Calu3 (cell line): ENCODE results near the gene ITGAD. TPM values are rescaled to one million over a fixed set of nuclear protein-coding genes. Genes with fewer than 3 reads are reported as not detected.

Experiments
- BruUV-seq: library from RNA; stranded (reverse); fragments of 400-500 nt; replicated peaks from 2 replicates; lab custom pipeline; 2021; lab: Mats Ljungman, UMichigan
- CTCF ChIA-PET: fragments of 300-600 bp; sonication (Branson Sonifier 250); formaldehyde crosslinking; loops from one replicate; lab custom pipeline; 2022; ENCODE audit warnings: antibody characterized with exemption; lab: Charles Lee
- DNase-seq: peaks from one replicate; pipeline ENCODE4 v3.0.0; 2022
- H3K27ac Mint-ChIP-seq: one replicate; pipeline ENCODE4 v1.8.0; 2022; ENCODE audit warnings: mixed read lengths; ENCODE audit not compliant: unreplicated experiment
- H3K27me3 Mint-ChIP-seq: one replicate; pipeline ENCODE4 v1.8.0; 2022; ENCODE audit warnings: mixed read lengths; ENCODE audit not compliant: unreplicated experiment
- H3K36me3 Mint-ChIP-seq: one replicate; pipeline ENCODE4 v1.8.0; 2022; ENCODE audit warnings: mild to moderate bottlenecking, moderate library complexity, mixed read lengths; ENCODE audit not compliant: insufficient read depth, unreplicated experiment
- H3K4me1 Mint-ChIP-seq: one replicate; pipeline ENCODE4 v1.8.0; 2022; ENCODE audit warnings: mild to moderate bottlenecking, low read depth, mixed read lengths; ENCODE audit not compliant: unreplicated experiment
- H3K4me3 Mint-ChIP-seq: one replicate; pipeline ENCODE4 v1.8.0; 2022; ENCODE audit warnings: mild to moderate bottlenecking, low read depth, moderate library complexity, mixed read lengths; ENCODE audit not compliant: unreplicated experiment
- H3K9me3 Mint-ChIP-seq: one replicate; pipeline ENCODE4 v1.8.0; 2022; ENCODE audit warnings: low read depth, mixed read lengths; ENCODE audit not compliant: unreplicated experiment
- intact Hi-C: fragments of 100-400 bp; cut with micrococcal nuclease; formaldehyde crosslinking; loops from one replicate; pipeline ENCODE4 v1.10.0; 2022; ENCODE audit not compliant: unreplicated experiment
- total RNA-seq: library from RNA; stranded (reverse); gene quantifications from 2 replicates; pipeline ENCODE4 v1.2.3, GENCODE V29; 2022
- TF ChIP-seq, protein P1 (sequence below): fragments of 200-600 bp; IDR thresholded peaks from one replicate; pipeline ENCODE4 v1.8.0; 2022; ENCODE audit warnings: antibody characterized with exemption; ENCODE audit not compliant: unreplicated experiment

ITGAD gene
- total RNA-seq, 1 experiment from 2014 or later = not detected

DNA sequence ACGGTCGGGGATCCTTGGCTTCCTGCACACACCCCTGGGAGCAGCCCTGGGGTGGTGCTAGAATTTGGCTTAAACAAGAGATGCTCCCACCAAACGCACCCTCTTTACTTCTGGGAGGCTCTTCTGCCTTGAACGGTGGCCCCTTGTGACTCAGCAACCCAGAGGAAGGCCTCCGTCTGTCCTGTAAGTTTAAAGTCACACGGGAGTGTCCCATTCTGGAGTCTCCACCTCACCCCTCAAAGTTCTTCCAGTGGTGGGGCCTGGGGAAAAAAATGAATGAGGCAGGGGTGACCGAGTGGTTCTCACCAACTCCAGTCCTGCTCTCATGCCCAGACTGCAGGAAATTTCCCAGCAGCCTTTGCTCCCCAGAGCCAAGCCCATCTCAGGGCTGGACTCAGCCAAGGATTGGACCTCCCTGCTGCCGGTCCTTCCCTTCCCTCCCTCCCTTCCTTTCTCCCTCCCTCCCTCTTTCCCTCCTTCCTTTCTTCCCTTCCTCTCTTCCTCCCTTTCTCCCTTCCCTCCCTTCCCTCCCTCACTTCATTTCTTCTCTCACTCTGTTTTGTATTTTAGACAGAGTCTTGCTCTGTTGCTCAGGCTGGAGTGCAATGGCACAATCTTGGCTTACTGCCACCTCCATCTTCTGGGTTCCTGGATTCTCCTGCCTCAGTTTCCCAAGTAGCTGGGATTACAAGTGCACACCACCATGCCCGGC lies 11.4 kb downstream of the ITGAD start:
- peaks cover 3% of the 10 kb centered on the region for H3K9me3 Mint-ChIP-seq
- DNase-seq = peak; percentile 21
- TF ChIP-seq, protein P1, sequence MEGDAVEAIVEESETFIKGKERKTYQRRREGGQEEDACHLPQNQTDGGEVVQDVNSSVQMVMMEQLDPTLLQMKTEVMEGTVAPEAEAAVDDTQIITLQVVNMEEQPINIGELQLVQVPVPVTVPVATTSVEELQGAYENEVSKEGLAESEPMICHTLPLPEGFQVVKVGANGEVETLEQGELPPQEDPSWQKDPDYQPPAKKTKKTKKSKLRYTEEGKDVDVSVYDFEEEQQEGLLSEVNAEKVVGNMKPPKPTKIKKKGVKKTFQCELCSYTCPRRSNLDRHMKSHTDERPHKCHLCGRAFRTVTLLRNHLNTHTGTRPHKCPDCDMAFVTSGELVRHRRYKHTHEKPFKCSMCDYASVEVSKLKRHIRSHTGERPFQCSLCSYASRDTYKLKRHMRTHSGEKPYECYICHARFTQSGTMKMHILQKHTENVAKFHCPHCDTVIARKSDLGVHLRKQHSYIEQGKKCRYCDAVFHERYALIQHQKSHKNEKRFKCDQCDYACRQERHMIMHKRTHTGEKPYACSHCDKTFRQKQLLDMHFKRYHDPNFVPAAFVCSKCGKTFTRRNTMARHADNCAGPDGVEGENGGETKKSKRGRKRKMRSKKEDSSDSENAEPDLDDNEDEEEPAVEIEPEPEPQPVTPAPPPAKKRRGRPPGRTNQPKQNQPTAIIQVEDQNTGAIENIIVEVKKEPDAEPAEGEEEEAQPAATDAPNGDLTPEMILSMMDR = no peak
- no peaks in the 10 kb centered on the region for H3K36me3 Mint-ChIP-seq
- peak overlapping the region; percentile 55 for H3K4me3 Mint-ChIP-seq
- CTCF ChIA-PET = no interaction called here
- peaks cover 13% of the 10 kb centered on the region for H3K4me1 Mint-ChIP-seq
- H3K27ac Mint-ChIP-seq = no peak overlapping the region
- intact Hi-C loops = no loop called here
- BruUV-seq = no TSS peak
- H3K27me3 Mint-ChIP-seq = peaks cover 16% of the 10 kb centered on the region

DNA sequence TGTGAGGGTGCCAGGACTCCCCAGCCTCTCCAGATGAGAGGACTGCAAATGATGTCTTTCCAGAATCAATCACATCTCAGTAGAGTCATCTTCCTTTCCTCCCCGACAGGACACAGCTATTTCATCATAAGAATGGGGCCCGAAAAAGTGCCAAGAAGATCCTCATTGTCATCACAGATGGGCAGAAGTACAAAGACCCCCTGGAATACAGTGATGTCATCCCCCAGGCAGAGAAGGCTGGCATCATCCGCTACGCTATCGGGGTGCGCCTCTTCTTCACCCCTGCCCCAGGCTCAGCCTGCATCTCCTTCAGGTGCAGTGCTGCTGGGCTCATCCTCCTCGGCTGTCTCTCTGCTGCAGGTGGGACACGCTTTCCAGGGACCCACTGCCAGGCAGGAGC lies 14.3 kb downstream of the ITGAD start:
- intact Hi-C loops = no loop called here
- no peak overlapping the region for H3K4me3 Mint-ChIP-seq
- CTCF ChIA-PET = interaction anchor here (1.0 kb wide), 1 partner anchor 30 kb away, joined by 4 read pairs; no protein-coding TSS in a partner anchor
- H3K27ac Mint-ChIP-seq = no peak overlapping the region
- H3K4me1 Mint-ChIP-seq = peaks cover 13% of the 10 kb centered on the region
- no peaks in the 10 kb centered on the region for H3K9me3 Mint-ChIP-seq
- no peaks in the 10 kb centered on the region for H3K36me3 Mint-ChIP-seq
- TF ChIP-seq, protein P1 = no peak
- H3K27me3 Mint-ChIP-seq = peaks cover 39% of the 10 kb centered on the region
- no TSS peak for BruUV-seq
- no peak for DNase-seq

DNA sequence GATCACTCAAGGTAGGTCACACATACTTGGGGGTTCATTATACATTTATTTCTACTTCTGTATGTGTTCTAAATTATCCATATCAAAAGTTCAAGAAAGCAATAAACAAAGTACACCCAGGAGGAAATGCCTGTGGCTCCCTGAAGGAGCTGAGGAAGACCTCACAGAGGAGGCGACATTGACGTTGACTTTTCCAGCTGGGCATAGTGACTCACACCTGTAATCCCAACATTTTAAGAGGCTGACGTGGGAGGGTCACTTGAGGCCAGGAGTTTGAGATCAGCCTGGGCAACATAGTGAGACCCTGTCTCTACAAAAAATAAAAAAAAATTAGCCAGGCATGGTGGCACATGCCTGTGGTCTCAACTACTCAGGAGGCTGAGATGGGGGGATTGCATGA lies 16.3 kb downstream of the ITGAD start:
- Mint-ChIP-seq H3K36me3 (no peaks in the 10 kb centered on the region), H3K27ac (no peak overlapping the region), H3K4me3 (no peak overlapping the region), H3K27me3 (peaks cover 59% of the 10 kb centered on the region), H3K9me3 (no peaks in the 10 kb centered on the region), H3K4me1 (peaks cover 7% of the 10 kb centered on the region)
- CTCF ChIA-PET = interaction anchor here (0.6 to 0.7 kb wide), 2 partner anchors 119 to 448 kb away, joined by 3 to 4 read pairs; no protein-coding TSS in a partner anchor
- BruUV-seq = no TSS peak
- no peak for DNase-seq
- intact Hi-C loops = no loop called here
- TF ChIP-seq, protein P1 = no peak

DNA sequence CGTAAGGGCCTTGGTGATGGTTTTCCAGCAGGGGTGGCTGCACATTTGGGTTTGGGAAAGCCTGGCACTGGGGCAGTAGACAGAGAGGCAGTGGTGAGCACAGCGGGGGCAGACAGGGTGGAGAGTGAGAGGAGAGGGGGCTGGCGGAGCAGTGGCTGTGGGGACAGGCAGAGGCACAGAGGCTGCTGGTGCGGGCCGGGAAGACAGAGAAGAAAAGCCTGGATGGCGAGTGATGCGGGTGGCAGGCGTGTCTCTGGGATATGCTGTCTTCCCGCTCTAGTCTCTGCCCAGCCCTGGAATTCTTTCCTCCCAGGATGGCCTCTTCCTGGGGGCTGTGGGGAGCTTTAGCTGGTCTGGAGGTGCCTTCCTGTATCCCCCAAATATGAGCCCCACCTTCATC lies 16.9 kb downstream of the ITGAD start:
- H3K9me3 Mint-ChIP-seq = no peaks in the 10 kb centered on the region
- intact Hi-C loops = no loop called here
- H3K27me3 Mint-ChIP-seq = peaks cover 65% of the 10 kb centered on the region
- H3K36me3 Mint-ChIP-seq = no peaks in the 10 kb centered on the region
- no peak overlapping the region for H3K27ac Mint-ChIP-seq
- TF ChIP-seq, protein P1 = no peak
- no peak overlapping the region for H3K4me3 Mint-ChIP-seq
- no peak for DNase-seq
- no TSS peak for BruUV-seq
- CTCF ChIA-PET = interaction anchor here (0.7 kb wide), 1 partner anchor 120 kb away, joined by 3 read pairs; no protein-coding TSS in a partner anchor
- H3K4me1 Mint-ChIP-seq = peaks cover under 1% of the 10 kb centered on the region
